Neural progenitor cell (in vitro differentiated cells): Measurements from ENCODE around the gene ZNRD2. TPM values are rescaled to one million over a fixed set of nuclear protein-coding genes. Genes with fewer than 3 reads are reported as not detected.
A peak's percentile ranks its signal among the peaks of the same experiment; 100 is the strongest.

Experiments
- DNase-seq: peaks from one replicate; pipeline ENCODE4 v3.0.0-alpha.2; 2016; ENCODE audit warnings: low spot score
- H2AFZ ChIP-seq: fragments of 200-600 bp; sonication (generic); replicated peaks from 2 replicates; pipeline ENCODE4 v1.6.1; 2016; ENCODE audit warnings: antibody characterized with exemption
- H3F3A ChIP-seq: fragments of 200-600 bp; sonication (generic); 2 replicates; pipeline ENCODE4 v1.6.1; 2016; ENCODE audit warnings: antibody characterized with exemption, low read depth
- H3K27ac ChIP-seq: fragments of 200-600 bp; sonication (generic); 2 replicates; pipeline ENCODE4 v1.5.1; 2016; ENCODE audit warnings: mild to moderate bottlenecking
- H3K27me3 ChIP-seq: fragments of 200-600 bp; sonication (generic); 2 replicates; pipeline ENCODE4 v1.6.1; 2016; ENCODE audit warnings: mild to moderate bottlenecking, moderate library complexity
- H3K36me3 ChIP-seq: fragments of 200-600 bp; sonication (generic); 2 replicates; pipeline ENCODE4 v1.5.1; 2016
- H3K4me1 ChIP-seq: fragments of 200-600 bp; sonication (generic); 2 replicates; pipeline ENCODE4 v1.6.1; 2016; ENCODE audit warnings: mixed run types
- H3K4me2 ChIP-seq: fragments of 200-600 bp; sonication (generic); 2 replicates; pipeline ENCODE4 v1.6.1; 2016
- H3K4me3 ChIP-seq: fragments of 200-600 bp; sonication (generic); 2 replicates; pipeline ENCODE4 v1.5.1; 2016
- H3K79me2 ChIP-seq: fragments of 200-600 bp; sonication (generic); 2 replicates; pipeline ENCODE4 v1.6.1; 2016; ENCODE audit warnings: low read depth
- H3K9ac ChIP-seq: fragments of 200-600 bp; sonication (generic); 2 replicates; pipeline ENCODE4 v1.6.1; 2016
- H3K9me3 ChIP-seq: fragments of 200-600 bp; sonication (generic); 2 replicates; pipeline ENCODE4 v1.5.1; 2016; ENCODE audit warnings: low read depth
- H4K20me1 ChIP-seq: fragments of 200-600 bp; sonication (generic); 2 replicates; pipeline ENCODE4 v1.6.1; 2016; ENCODE audit warnings: low read depth
- H3K27ac Mint-ChIP-seq: 3 replicates; pipeline ENCODE4 v1.8.0; 2021; ENCODE audit warnings: mixed read lengths
- H3K27me3 Mint-ChIP-seq: 2 replicates; pipeline ENCODE4 v1.8.0; 2022; ENCODE audit warnings: low read depth, mild to moderate bottlenecking, inconsistent platforms, moderate library complexity, mixed read lengths; ENCODE audit not compliant: insufficient read depth
- H3K36me3 Mint-ChIP-seq: 3 replicates; pipeline ENCODE4 v1.8.0; 2021; ENCODE audit warnings: mixed read lengths
- H3K4me1 Mint-ChIP-seq: 3 replicates; pipeline ENCODE4 v1.8.0; 2021; ENCODE audit warnings: mixed read lengths
- H3K4me3 Mint-ChIP-seq: 3 replicates; pipeline ENCODE4 v1.8.0; 2021; ENCODE audit warnings: mild to moderate bottlenecking, moderate library complexity, mixed read lengths
- H3K9me3 Mint-ChIP-seq: 3 replicates; pipeline ENCODE4 v1.8.0; 2020; ENCODE audit warnings: mixed read lengths
- CTCF ChIP-seq: fragments of 200-600 bp; sonication (generic); IDR thresholded peaks from 2 replicates; pipeline ENCODE4 v1.5.1; 2017; ENCODE audit warnings: antibody characterized with exemption, mild to moderate bottlenecking
- EZH2 ChIP-seq: fragments of 200-600 bp; sonication (generic); IDR thresholded peaks from 2 replicates; pipeline ENCODE4 v1.6.1; 2017; ENCODE audit warnings: antibody characterized with exemption, mild to moderate bottlenecking, moderate library complexity
- EZH2phosphoT487 ChIP-seq: fragments of 200-600 bp; sonication (generic); IDR thresholded peaks from 2 replicates; pipeline ENCODE4 v1.6.1; 2017; ENCODE audit warnings: antibody characterized with exemption
- total RNA-seq: library from RNA; depleted of rRNA; stranded (reverse); fragments of >200 nt; gene quantifications from 2 replicates; pipeline ENCODE4 v1.2.3, GENCODE V29; 2015; ENCODE audit warnings: low replicate concordance

ZNRD2 gene
- total RNA-seq, 1 donor from 2014 or later: 15.5 TPM

- Mint-ChIP-seq H3K27me3 (peaks cover 20% of the 10 kb centered on the region), H3K4me1 (peaks cover 11% of the 10 kb centered on the region), H3K36me3 (peaks cover 8% of the 10 kb centered on the region), H3K27ac (no peak overlapping the region), H3K4me3 (peak overlapping the region; percentile 84), H3K9me3 (no peaks in the 10 kb centered on the region)
- peak; percentile 95 for DNase-seq
- H4K20me1 ChIP-seq: peaks cover 35% of the 10 kb centered on the region
- H3K4me3 ChIP-seq: peak overlapping the region; percentile 48
- H3K9me3 ChIP-seq: no peaks in the 10 kb centered on the region
- H3K27ac ChIP-seq: no peak overlapping the region
- peak overlapping the region; percentile 48 for H2AFZ ChIP-seq
- H3K79me2 ChIP-seq: no peaks in the 10 kb centered on the region
- no peak overlapping the region for H3K9ac ChIP-seq
- H3K27me3 ChIP-seq: peaks cover 82% of the 10 kb centered on the region
- peaks cover 29% of the 10 kb centered on the region for H3F3A ChIP-seq
- peaks cover 19% of the 10 kb centered on the region for H3K4me1 ChIP-seq
- peak overlapping the region; percentile 77 for H3K4me2 ChIP-seq
- no peaks in the 10 kb centered on the region for H3K36me3 ChIP-seq
- TF ChIP-seq EZH2phosphoT487 (peak; percentile 71), EZH2 (peak; percentile 21), CTCF (peak; percentile 88)
Observed at GRCh38 chr11:65540290-65541092, 29.8 kb upstream of the ZNRD2 start.

- Histone ChIP-seq H3K9ac (no peak overlapping the region), H3K27ac (no peak overlapping the region), H3K27me3 (peaks cover 90% of the 10 kb centered on the region), H3K36me3 (no peaks in the 10 kb centered on the region), H2AFZ (peak overlapping the region; percentile 48), H3F3A (peaks cover 34% of the 10 kb centered on the region), H3K79me2 (no peaks in the 10 kb centered on the region), H3K4me1 (peaks cover 23% of the 10 kb centered on the region), H3K4me2 (peak overlapping the region; percentile 77), H3K4me3 (peak overlapping the region; percentile 48), H3K9me3 (no peaks in the 10 kb centered on the region), H4K20me1 (peaks cover 38% of the 10 kb centered on the region)
- peaks cover 18% of the 10 kb centered on the region for H3K4me1 Mint-ChIP-seq
- TF ChIP-seq EZH2 (no peak), EZH2phosphoT487 (no peak), CTCF (no peak)
- H3K4me3 Mint-ChIP-seq: peak overlapping the region; percentile 84
- H3K27me3 Mint-ChIP-seq: peaks cover 21% of the 10 kb centered on the region
- H3K9me3 Mint-ChIP-seq: no peaks in the 10 kb centered on the region
- no peak overlapping the region for H3K27ac Mint-ChIP-seq
- H3K36me3 Mint-ChIP-seq: peaks cover 4% of the 10 kb centered on the region
- DNase-seq: no peak
Observed at GRCh38 chr11:65541093-65541982, 28.9 kb upstream of the ZNRD2 start.

DNA sequence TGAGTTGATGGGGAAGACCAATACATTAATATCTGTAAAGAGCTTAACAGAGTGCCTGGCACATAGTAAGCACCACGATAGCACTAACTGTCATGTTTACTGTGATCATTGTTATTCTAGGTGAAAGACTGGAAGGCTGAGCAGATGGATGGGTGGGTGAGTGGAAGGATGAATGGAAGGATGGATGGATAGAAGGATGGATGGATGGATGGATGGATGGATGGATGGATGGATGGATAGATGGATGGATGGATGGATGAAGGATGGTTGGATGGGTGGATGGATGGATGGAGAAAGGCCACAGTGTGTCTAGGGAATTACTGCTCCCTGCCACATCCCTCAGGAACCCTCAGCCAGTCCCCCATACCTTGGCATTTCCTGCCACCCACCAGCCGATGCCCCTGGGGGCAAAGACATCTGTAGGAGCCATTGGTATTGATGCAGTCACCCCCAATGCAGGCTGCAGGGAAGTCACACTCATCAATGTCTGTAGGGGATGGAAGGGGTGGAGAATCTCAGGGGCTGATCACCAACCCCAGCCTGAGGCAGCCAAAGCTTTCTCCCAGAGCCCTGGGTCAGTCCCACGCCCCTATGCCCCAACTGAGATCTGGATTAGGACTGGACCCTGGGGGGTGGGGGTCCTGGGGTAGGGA, 27.4 kb upstream of the ZNRD2 start:
- no peaks in the 10 kb centered on the region for H3K79me2 ChIP-seq
- H3K4me1 ChIP-seq: peaks cover 23% of the 10 kb centered on the region
- no peaks in the 10 kb centered on the region for H3K36me3 ChIP-seq
- Mint-ChIP-seq H3K4me3 (no peak overlapping the region), H3K36me3 (peaks cover 1% of the 10 kb centered on the region), H3K9me3 (no peaks in the 10 kb centered on the region), H3K27ac (no peak overlapping the region), H3K27me3 (peaks cover 17% of the 10 kb centered on the region), H3K4me1 (peaks cover 21% of the 10 kb centered on the region)
- no peaks in the 10 kb centered on the region for H3K9me3 ChIP-seq
- DNase-seq: no peak
- no peak overlapping the region for H3K9ac ChIP-seq
- no peak overlapping the region for H3K27ac ChIP-seq
- H3F3A ChIP-seq: peaks cover 35% of the 10 kb centered on the region
- TF ChIP-seq EZH2phosphoT487 (no peak), CTCF (no peak), EZH2 (no peak)
- peaks cover 97% of the 10 kb centered on the region for H3K27me3 ChIP-seq
- no peak overlapping the region for H3K4me3 ChIP-seq
- H3K4me2 ChIP-seq: no peak overlapping the region
- H4K20me1 ChIP-seq: peaks cover 40% of the 10 kb centered on the region
- no peak overlapping the region for H2AFZ ChIP-seq
